ENCODE measurements around the gene IQGAP2.
"Not testable (repeated sequence)": the region's sequence is repeated elsewhere in the genome, so short reads cannot be mapped to it uniquely, and the experiment has no call there.

IQGAP2 gene

DNA sequence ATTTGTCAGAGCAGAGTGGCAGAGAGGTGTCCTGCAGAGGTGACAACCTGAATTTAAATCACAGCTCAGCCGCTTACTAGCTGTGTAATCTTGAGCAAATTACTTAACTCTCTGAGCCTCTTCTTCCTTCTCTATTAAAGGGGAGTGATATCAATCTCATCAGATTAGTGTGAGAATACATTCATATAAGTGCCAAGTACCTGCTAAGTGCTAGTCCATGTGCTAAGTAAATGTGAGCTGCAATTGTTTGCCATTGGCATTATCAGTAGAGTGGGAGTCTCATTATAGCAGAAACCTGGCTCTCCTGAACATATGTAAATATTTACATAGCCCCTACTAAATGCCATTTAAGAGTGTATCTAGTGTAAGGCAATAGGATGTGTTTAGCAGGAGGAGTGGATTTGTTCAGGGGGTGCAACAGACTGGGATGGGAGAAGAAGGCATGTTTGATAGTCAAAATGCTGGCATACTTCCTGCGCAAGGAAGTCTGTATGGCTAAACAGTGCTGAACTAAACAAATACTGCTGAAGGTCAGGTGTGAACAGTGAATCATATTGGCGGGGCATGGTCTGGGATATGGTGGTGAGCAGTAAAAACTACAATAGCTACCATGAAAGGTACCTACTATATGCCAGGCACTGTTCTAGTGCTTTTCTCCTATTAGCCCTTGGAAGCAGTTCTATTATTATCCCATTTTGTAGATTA lies 145.6 kb downstream of the IQGAP2 start:
- Histone ChIP-seq H3K27ac (no peak overlapping the region), H3K36me3 (replicated peaks) (no peaks in the 10 kb centered on the region), H3K27me3 (replicated peaks) (no peaks in the 10 kb centered on the region), H3K4me3 (ENCODE audit: low read depth, low read length) (no peak overlapping the region)
- in situ Hi-C loops (cut with HindIII; ENCODE audit: low pct_ligation_motif_present, low sequenced_read_pairs) = no loop called here
- TF ChIP-seq, protein P1, sequence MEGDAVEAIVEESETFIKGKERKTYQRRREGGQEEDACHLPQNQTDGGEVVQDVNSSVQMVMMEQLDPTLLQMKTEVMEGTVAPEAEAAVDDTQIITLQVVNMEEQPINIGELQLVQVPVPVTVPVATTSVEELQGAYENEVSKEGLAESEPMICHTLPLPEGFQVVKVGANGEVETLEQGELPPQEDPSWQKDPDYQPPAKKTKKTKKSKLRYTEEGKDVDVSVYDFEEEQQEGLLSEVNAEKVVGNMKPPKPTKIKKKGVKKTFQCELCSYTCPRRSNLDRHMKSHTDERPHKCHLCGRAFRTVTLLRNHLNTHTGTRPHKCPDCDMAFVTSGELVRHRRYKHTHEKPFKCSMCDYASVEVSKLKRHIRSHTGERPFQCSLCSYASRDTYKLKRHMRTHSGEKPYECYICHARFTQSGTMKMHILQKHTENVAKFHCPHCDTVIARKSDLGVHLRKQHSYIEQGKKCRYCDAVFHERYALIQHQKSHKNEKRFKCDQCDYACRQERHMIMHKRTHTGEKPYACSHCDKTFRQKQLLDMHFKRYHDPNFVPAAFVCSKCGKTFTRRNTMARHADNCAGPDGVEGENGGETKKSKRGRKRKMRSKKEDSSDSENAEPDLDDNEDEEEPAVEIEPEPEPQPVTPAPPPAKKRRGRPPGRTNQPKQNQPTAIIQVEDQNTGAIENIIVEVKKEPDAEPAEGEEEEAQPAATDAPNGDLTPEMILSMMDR (IDR thresholded peaks at IDR 0.05; ENCODE audit: low read depth, low read length, missing control alignments) = no peak
- no peak for DNase-seq

DNA sequence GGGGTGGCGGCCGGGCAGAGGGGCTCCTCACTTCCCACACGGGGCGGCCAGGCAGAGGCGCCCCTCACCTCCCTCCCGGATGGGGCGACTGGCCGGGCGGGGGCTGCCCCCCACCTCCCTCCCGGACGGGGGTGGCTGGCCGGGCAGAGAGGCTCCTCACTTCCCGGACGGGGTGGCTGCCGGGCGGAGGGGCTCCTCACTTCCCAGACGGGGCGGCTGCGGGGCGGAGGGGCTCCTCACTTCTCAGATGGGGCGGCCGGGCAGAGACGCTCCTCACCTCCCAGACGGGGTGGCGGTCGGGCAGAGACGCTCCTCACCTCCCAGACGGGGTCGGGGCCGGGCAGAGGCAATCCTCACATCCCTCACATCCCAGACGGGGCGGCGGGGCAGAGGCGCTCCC lies 147.8 kb downstream of the IQGAP2 start:
- H3K36me3 ChIP-seq (replicated peaks); in situ Hi-C loops (cut with HindIII; ENCODE audit: low pct_ligation_motif_present, low sequenced_read_pairs); H3K27me3 ChIP-seq (replicated peaks); H3K27ac ChIP-seq; DNase-seq; H3K4me3 ChIP-seq (ENCODE audit: low read depth, low read length): not testable (repeated sequence)

DNA sequence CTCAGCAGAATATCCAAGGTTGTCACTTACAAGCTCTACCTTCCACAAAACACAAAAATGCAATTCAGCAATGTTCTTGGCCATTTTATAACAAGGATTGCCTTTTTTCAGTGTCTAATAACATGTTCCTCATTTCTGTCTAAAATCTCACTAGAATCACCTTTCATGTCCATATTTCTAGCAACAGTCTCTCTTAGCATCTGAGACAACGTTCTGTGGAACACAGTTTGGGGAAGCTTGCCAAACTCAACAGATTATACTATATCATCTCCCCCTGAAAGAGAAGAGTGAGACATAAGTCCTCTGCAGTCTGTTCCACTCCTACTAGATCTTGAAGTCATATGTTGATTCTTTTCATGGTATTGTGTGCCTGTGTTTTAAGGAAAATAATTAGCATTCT lies 149.5 kb downstream of the IQGAP2 start:
- no peak overlapping the region for H3K4me3 ChIP-seq (ENCODE audit: low read depth, low read length)
- in situ Hi-C loops (cut with HindIII; ENCODE audit: low pct_ligation_motif_present, low sequenced_read_pairs) = no loop called here
- H3K27ac ChIP-seq = no peak overlapping the region
- no peaks in the 10 kb centered on the region for H3K36me3 ChIP-seq (replicated peaks)
- TF ChIP-seq, protein P1 (IDR thresholded peaks at IDR 0.05; ENCODE audit: low read depth, low read length, missing control alignments) = no peak
- no peaks in the 10 kb centered on the region for H3K27me3 ChIP-seq (replicated peaks)
- no peak for DNase-seq

DNA sequence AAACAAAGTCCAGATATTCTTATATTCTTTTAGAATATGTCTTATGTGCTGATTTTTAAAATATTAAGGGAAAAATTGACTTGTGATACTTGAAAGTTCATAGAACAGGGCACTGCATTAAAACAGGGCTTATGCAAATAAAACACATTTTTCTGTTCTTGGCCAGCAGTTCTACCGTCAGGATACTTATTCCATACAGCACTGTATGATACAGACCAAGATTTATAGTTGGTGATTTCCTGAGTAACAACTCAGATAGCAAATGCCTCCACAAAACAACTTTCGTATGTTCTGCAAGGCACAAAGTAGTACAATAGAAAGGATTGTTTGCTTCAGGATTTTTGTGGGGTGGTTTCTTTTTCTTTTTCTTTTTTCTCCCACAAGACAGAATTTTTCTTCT lies 150.2 kb downstream of the IQGAP2 start:
- no peak overlapping the region for H3K27ac ChIP-seq
- H3K4me3 ChIP-seq (ENCODE audit: low read depth, low read length) = no peak overlapping the region
- DNase-seq = no peak
- TF ChIP-seq, protein P1 (IDR thresholded peaks at IDR 0.05; ENCODE audit: low read depth, low read length, missing control alignments) = no peak
- in situ Hi-C loops (cut with HindIII; ENCODE audit: low pct_ligation_motif_present, low sequenced_read_pairs) = no loop called here
- H3K27me3 ChIP-seq (replicated peaks) = no peaks in the 10 kb centered on the region
- no peaks in the 10 kb centered on the region for H3K36me3 ChIP-seq (replicated peaks)

DNA sequence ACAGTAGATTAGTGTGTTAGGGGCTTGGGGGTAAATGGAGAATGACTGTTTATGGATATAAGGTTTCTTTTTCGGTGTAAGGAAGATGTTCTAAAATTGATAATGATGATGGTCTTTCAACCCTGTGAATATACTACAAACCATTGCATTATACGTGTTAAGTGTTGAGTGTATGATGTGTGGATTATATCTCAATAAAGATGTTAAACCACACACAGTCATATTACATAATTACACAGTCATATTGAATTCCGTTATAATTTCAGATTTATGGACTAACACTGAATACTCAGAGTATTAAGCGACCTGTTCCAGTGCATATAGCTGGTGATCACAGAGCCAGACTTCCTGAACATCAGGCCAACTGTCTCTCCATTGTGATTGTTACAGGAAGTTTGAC lies 152.0 kb downstream of the IQGAP2 start:
- TF ChIP-seq, protein P1 (IDR thresholded peaks at IDR 0.05; ENCODE audit: low read depth, low read length, missing control alignments) = no peak
- DNase-seq = no peak
- no peak overlapping the region for H3K4me3 ChIP-seq (ENCODE audit: low read depth, low read length)
- H3K27me3 ChIP-seq (replicated peaks) = no peaks in the 10 kb centered on the region
- in situ Hi-C loops (cut with HindIII; ENCODE audit: low pct_ligation_motif_present, low sequenced_read_pairs) = no loop called here
- no peaks in the 10 kb centered on the region for H3K36me3 ChIP-seq (replicated peaks)
- no peak overlapping the region for H3K27ac ChIP-seq

DNA sequence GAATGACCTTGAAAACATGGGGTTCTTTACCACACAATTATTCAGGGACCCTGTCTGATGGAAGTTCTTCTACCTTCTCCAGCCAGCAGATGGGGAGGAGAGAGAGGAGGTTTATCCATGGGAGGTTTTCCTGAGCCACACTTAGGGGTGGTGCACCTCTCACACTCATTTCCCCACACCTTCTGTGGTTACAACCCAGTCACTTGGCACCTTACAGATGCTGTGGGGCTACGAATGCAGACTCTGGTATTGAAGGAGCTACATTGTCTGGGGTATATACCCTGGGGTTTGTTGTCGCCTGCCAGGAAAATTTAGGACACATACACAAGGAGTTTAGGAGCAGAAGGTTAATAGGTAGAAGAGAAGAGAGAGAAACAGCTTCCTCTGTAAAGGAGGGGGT lies 152.6 kb downstream of the IQGAP2 start:
- Histone ChIP-seq H3K36me3 (replicated peaks) (no peaks in the 10 kb centered on the region), H3K27ac (no peak overlapping the region), H3K27me3 (replicated peaks) (no peaks in the 10 kb centered on the region), H3K4me3 (ENCODE audit: low read depth, low read length) (no peak overlapping the region)
- in situ Hi-C loops (cut with HindIII; ENCODE audit: low pct_ligation_motif_present, low sequenced_read_pairs) = no loop called here
- no peak for DNase-seq
- TF ChIP-seq, protein P1 (IDR thresholded peaks at IDR 0.05; ENCODE audit: low read depth, low read length, missing control alignments) = no peak

Data from brain microvascular endothelial cell (primary cell).